ENCODE data around the gene PTPA. TPM values are rescaled to one million over a fixed set of nuclear protein-coding genes. Genes with fewer than 3 reads are reported as not detected.

PTPA gene
- total and polyA plus RNA-seq, 9 of the 15 experiments (the other 6 are each of a cell fraction or from before 2014, with no cell fraction given), result 1.7 to 121 (median 72.6) TPM

DNA sequence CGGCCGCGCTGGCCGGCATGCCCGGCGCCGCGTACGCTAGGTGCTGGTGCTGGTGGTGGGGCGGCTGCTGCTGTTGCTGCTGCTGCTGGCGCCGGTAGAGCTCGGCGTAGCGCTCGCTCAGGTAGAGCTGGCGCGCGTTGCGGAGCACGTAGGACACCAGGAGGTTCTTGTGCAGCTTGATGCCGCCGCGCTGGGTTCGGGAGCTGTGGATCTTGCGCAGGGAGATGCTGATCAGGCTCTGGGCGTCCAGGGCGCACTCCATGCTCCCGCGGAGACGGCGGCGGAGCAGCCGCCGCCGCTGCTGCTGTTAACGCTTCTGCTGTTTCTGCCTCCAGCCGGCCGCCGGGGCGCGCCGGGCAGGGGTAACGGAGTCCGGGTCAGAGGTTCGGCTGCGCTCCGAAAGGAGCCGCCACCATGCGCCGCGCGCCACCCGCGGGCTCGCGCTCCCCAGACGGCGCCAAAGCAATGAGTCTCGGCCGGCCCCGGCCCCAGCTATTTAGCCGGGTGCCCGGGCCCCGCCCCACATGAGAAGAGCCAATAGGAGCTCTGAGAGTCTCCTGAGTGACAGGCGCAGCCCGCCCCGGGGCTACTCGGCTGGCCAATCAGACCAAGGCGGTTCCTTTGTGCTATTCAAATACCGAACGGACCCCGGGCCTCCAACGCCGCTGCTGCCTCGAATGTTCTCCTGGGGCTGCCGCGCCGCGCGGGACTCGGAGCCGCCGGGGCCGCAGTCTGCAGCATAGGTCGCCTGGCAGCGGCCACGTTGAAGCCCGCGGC lies 66.8 kb downstream of the PTPA start, which contains the start of gene IER5L (continued):
- TF ChIP-seq HCFC1 (IDR thresholded peaks at IDR 0.05; ENCODE audit: low read depth, low read length), result no peak; the same call in 1 of the 2 replicates
- TF ChIP-seq SMARCB1 (IDR thresholded peaks at IDR 0.05; ENCODE audit: insufficient read length, low read depth), result no peak
- no peak for TF ChIP-seq ERF (CRISPR knock-in tag; IDR thresholded peaks at IDR 0.05)
- TF ChIP-seq MAFG (tag; conservative IDR thresholded peaks at IDR 0.05), result no peak
- TF ChIP-seq ZKSCAN3 (CRISPR knock-in tag; IDR thresholded peaks at IDR 0.05), result no peak
- TF ChIP-seq, protein P1, sequence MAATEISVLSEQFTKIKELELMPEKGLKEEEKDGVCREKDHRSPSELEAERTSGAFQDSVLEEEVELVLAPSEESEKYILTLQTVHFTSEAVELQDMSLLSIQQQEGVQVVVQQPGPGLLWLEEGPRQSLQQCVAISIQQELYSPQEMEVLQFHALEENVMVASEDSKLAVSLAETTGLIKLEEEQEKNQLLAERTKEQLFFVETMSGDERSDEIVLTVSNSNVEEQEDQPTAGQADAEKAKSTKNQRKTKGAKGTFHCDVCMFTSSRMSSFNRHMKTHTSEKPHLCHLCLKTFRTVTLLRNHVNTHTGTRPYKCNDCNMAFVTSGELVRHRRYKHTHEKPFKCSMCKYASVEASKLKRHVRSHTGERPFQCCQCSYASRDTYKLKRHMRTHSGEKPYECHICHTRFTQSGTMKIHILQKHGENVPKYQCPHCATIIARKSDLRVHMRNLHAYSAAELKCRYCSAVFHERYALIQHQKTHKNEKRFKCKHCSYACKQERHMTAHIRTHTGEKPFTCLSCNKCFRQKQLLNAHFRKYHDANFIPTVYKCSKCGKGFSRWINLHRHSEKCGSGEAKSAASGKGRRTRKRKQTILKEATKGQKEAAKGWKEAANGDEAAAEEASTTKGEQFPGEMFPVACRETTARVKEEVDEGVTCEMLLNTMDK (IDR thresholded peaks at IDR 0.05; ENCODE audit: borderline replicate concordance, insufficient read depth, low read depth, low read length, poor library complexity, severe bottlenecking), result no peak
- TF ChIP-seq RCOR1 (IDR thresholded peaks at IDR 0.05; ENCODE audit: borderline replicate concordance in 1 of 2, low read depth in 2 of 2, low read length in 2 of 2), result no peak
- TF ChIP-seq, protein P2, sequence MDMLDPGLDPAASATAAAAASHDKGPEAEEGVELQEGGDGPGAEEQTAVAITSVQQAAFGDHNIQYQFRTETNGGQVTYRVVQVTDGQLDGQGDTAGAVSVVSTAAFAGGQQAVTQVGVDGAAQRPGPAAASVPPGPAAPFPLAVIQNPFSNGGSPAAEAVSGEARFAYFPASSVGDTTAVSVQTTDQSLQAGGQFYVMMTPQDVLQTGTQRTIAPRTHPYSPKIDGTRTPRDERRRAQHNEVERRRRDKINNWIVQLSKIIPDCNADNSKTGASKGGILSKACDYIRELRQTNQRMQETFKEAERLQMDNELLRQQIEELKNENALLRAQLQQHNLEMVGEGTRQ (CRISPR knock-in tag; IDR thresholded peaks at IDR 0.05), result no peak
- no peak for TF ChIP-seq ZNF133 (CRISPR knock-in tag; IDR thresholded peaks at IDR 0.05)
- peak; percentile 95 for TF ChIP-seq TCF7 (IDR thresholded peaks at IDR 0.05; ENCODE audit: borderline replicate concordance)
- no peak for TF ChIP-seq HDGF (IDR thresholded peaks at IDR 0.05)
- peak; percentile 93 for TF ChIP-seq NEUROD1 (IDR thresholded peaks at IDR 0.05; ENCODE audit: borderline replicate concordance, low read depth, low read length, partially characterized antibody)
- peak; percentile 69 for TF ChIP-seq MYBL2 (IDR thresholded peaks at IDR 0.05; ENCODE audit: low read depth)
- no peak for TF ChIP-seq MYBL2 (CRISPR knock-in tag; IDR thresholded peaks at IDR 0.05; ENCODE audit: borderline replicate concordance)
- TF ChIP-seq WHSC1 (IDR thresholded peaks at IDR 0.05; ENCODE audit: low read length), result no peak
- TF ChIP-seq, protein P3, sequence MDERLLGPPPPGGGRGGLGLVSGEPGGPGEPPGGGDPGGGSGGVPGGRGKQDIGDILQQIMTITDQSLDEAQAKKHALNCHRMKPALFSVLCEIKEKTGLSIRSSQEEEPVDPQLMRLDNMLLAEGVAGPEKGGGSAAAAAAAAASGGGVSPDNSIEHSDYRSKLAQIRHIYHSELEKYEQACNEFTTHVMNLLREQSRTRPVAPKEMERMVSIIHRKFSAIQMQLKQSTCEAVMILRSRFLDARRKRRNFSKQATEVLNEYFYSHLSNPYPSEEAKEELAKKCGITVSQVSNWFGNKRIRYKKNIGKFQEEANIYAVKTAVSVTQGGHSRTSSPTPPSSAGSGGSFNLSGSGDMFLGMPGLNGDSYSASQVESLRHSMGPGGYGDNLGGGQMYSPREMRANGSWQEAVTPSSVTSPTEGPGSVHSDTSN (CRISPR knock-in tag; IDR thresholded peaks at IDR 0.05; ENCODE audit: low read depth), result peak; percentile 99
- TF ChIP-seq, protein P3 (tag; conservative IDR thresholded peaks at IDR 0.05; ENCODE audit: low read depth), result peak; percentile 99
- TF ChIP-seq, protein P4, sequence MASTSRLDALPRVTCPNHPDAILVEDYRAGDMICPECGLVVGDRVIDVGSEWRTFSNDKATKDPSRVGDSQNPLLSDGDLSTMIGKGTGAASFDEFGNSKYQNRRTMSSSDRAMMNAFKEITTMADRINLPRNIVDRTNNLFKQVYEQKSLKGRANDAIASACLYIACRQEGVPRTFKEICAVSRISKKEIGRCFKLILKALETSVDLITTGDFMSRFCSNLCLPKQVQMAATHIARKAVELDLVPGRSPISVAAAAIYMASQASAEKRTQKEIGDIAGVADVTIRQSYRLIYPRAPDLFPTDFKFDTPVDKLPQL (IDR thresholded peaks at IDR 0.05; ENCODE audit: extremely low read depth, insufficient read length), result peak; percentile 55
- peak; percentile 45 for TF ChIP-seq HMGN3 (IDR thresholded peaks at IDR 0.05; ENCODE audit: borderline replicate concordance, extremely low read depth, insufficient read length, low read depth, low read length)
- peak; percentile 69 for TF ChIP-seq U2AF1 (optimal IDR thresholded peaks at IDR 0.05; ENCODE audit: low read depth, low read length)
- TF ChIP-seq RBM22 (IDR thresholded peaks at IDR 0.05; ENCODE audit: low read depth, low read length, poor library complexity, severe bottlenecking), result peak; percentile 55
